ENCODE results near the gene CD69.

Gene CD69

GRCh38 chr12:9756706-9757105, 4.0 kb downstream of the CD69 start:
- Histone ChIP-seq H3K27ac (ENCODE audit: low read depth, low read length) (no peak overlapping the region), H3K9me2 (replicated peaks; ENCODE audit: insufficient read depth, low read length) (no peaks in the 10 kb centered on the region), H3K4me2 (ENCODE audit: low read depth, low read length, poor library complexity, severe bottlenecking) (no peak overlapping the region), H3K9me3 (ENCODE audit: insufficient read depth, low read length) (no peaks in the 10 kb centered on the region), H2AFZ (ENCODE audit: low read depth, low read length, severe bottlenecking) (no peak overlapping the region), H3K9ac (ENCODE audit: low read length) (no peak overlapping the region), H3F3A (ENCODE audit: insufficient read depth) (no peaks in the 10 kb centered on the region), H4K20me1 (ENCODE audit: low read depth, low read length) (no peaks in the 10 kb centered on the region), H3K27me3 (ENCODE audit: low read length) (no peaks in the 10 kb centered on the region), H3K79me2 (ENCODE audit: insufficient read depth, low read length) (no peaks in the 10 kb centered on the region), H3K4me3 (ENCODE audit: insufficient read depth, low read length, poor library complexity, severe bottlenecking) (no peak overlapping the region), H3K36me3 (ENCODE audit: low read length) (no peaks in the 10 kb centered on the region)
- TF ChIP-seq CTCF (IDR thresholded peaks at IDR 0.05; ENCODE audit: insufficient read depth, low read length, poor library complexity, severe bottlenecking) (no peak), EZH2phosphoT487 (conservative IDR thresholded peaks at IDR 0.05; ENCODE audit: low read length) (no peak)

GRCh38 chr12:9756170-9756569, 4.5 kb downstream of the CD69 start:
- Histone ChIP-seq H3K4me3 (ENCODE audit: insufficient read depth, low read length, poor library complexity, severe bottlenecking) (no peak overlapping the region), H3F3A (ENCODE audit: insufficient read depth) (no peaks in the 10 kb centered on the region), H3K9me2 (replicated peaks; ENCODE audit: insufficient read depth, low read length) (no peaks in the 10 kb centered on the region), H4K20me1 (ENCODE audit: low read depth, low read length) (no peaks in the 10 kb centered on the region), H3K36me3 (ENCODE audit: low read length) (no peaks in the 10 kb centered on the region), H3K9me3 (ENCODE audit: insufficient read depth, low read length) (no peaks in the 10 kb centered on the region), H3K4me2 (ENCODE audit: low read depth, low read length, poor library complexity, severe bottlenecking) (no peak overlapping the region), H2AFZ (ENCODE audit: low read depth, low read length, severe bottlenecking) (no peak overlapping the region), H3K9ac (ENCODE audit: low read length) (no peak overlapping the region), H3K79me2 (ENCODE audit: insufficient read depth, low read length) (no peaks in the 10 kb centered on the region), H3K27ac (ENCODE audit: low read depth, low read length) (no peak overlapping the region), H3K27me3 (ENCODE audit: low read length) (no peaks in the 10 kb centered on the region)
- no peak for TF ChIP-seq CTCF (IDR thresholded peaks at IDR 0.05; ENCODE audit: insufficient read depth, low read length, poor library complexity, severe bottlenecking)
- no peak for TF ChIP-seq EZH2phosphoT487 (conservative IDR thresholded peaks at IDR 0.05; ENCODE audit: low read length)

- no peak overlapping the region for H3K4me3 ChIP-seq (ENCODE audit: insufficient read depth, low read length, poor library complexity, severe bottlenecking)
- H3K27ac ChIP-seq (ENCODE audit: low read depth, low read length) = no peak overlapping the region
- no peaks in the 10 kb centered on the region for H3K9me2 ChIP-seq (replicated peaks; ENCODE audit: insufficient read depth, low read length)
- H3K36me3 ChIP-seq (ENCODE audit: low read length) = no peaks in the 10 kb centered on the region
- H3K4me2 ChIP-seq (ENCODE audit: low read depth, low read length, poor library complexity, severe bottlenecking) = no peak overlapping the region
- no peaks in the 10 kb centered on the region for H3K27me3 ChIP-seq (ENCODE audit: low read length)
- H3K9ac ChIP-seq (ENCODE audit: low read length) = no peak overlapping the region
- no peaks in the 10 kb centered on the region for H3K79me2 ChIP-seq (ENCODE audit: insufficient read depth, low read length)
- no peaks in the 10 kb centered on the region for H4K20me1 ChIP-seq (ENCODE audit: low read depth, low read length)
- no peak overlapping the region for H2AFZ ChIP-seq (ENCODE audit: low read depth, low read length, severe bottlenecking)
- H3K9me3 ChIP-seq (ENCODE audit: insufficient read depth, low read length) = no peaks in the 10 kb centered on the region
- no peak for TF ChIP-seq EZH2phosphoT487 (conservative IDR thresholded peaks at IDR 0.05; ENCODE audit: low read length)
- TF ChIP-seq CTCF (IDR thresholded peaks at IDR 0.05; ENCODE audit: insufficient read depth, low read length, poor library complexity, severe bottlenecking) = no peak
- H3F3A ChIP-seq (ENCODE audit: insufficient read depth) = no peaks in the 10 kb centered on the region
Measured at GRCh38 chr12:9755567-9755966, 5.1 kb downstream of the CD69 start.

GRCh38 chr12:9755035-9755434, 5.7 kb downstream of the CD69 start:
- H3K4me3 ChIP-seq (ENCODE audit: insufficient read depth, low read length, poor library complexity, severe bottlenecking) = no peak overlapping the region
- no peaks in the 10 kb centered on the region for H3K27me3 ChIP-seq (ENCODE audit: low read length)
- H3K9me3 ChIP-seq (ENCODE audit: insufficient read depth, low read length) = no peaks in the 10 kb centered on the region
- H3K27ac ChIP-seq (ENCODE audit: low read depth, low read length) = no peak overlapping the region
- no peaks in the 10 kb centered on the region for H3K79me2 ChIP-seq (ENCODE audit: insufficient read depth, low read length)
- H3K9me2 ChIP-seq (replicated peaks; ENCODE audit: insufficient read depth, low read length) = no peaks in the 10 kb centered on the region
- H3K4me2 ChIP-seq (ENCODE audit: low read depth, low read length, poor library complexity, severe bottlenecking) = no peak overlapping the region
- no peak overlapping the region for H2AFZ ChIP-seq (ENCODE audit: low read depth, low read length, severe bottlenecking)
- H3F3A ChIP-seq (ENCODE audit: insufficient read depth) = no peaks in the 10 kb centered on the region
- H4K20me1 ChIP-seq (ENCODE audit: low read depth, low read length) = no peaks in the 10 kb centered on the region
- TF ChIP-seq CTCF (IDR thresholded peaks at IDR 0.05; ENCODE audit: insufficient read depth, low read length, poor library complexity, severe bottlenecking) (no peak), EZH2phosphoT487 (conservative IDR thresholded peaks at IDR 0.05; ENCODE audit: low read length) (no peak)
- no peaks in the 10 kb centered on the region for H3K36me3 ChIP-seq (ENCODE audit: low read length)
- H3K9ac ChIP-seq (ENCODE audit: low read length) = no peak overlapping the region

Measured in SU-DHL-6 (cell line).